Left ventricle myocardium inferior (tissue), 1 donor: ENCODE data around the gene ARSG. TPM values are rescaled to one million over a fixed set of nuclear protein-coding genes. Genes with fewer than 3 reads are reported as not detected.

Experiments used
- DNase-seq: peaks from one replicate; pipeline ENCODE4 v3.0.0-alpha.2; 2020
- H3K27ac ChIP-seq: fragments of 200-600 bp; replicated peaks from 2 replicates; pipeline ENCODE4 v1.8.0; 2021
- H3K27me3 ChIP-seq: fragments of 200-600 bp; 2 replicates; pipeline ENCODE4 v1.8.0; 2021; ENCODE audit warnings: low read depth
- H3K36me3 ChIP-seq: fragments of 200-600 bp; 2 replicates; pipeline ENCODE4 v1.8.0; 2021
- H3K4me1 ChIP-seq: fragments of 200-600 bp; 2 replicates; pipeline ENCODE4 v1.8.0; 2021
- H3K4me3 ChIP-seq: fragments of 200-600 bp; 2 replicates; pipeline ENCODE4 v1.8.0; 2021; ENCODE audit warnings: mild to moderate bottlenecking, moderate library complexity
- H3K9me3 ChIP-seq: fragments of 200-600 bp; replicated peaks from 2 replicates; pipeline ENCODE4 v1.8.0; 2021
- CTCF ChIP-seq: fragments of 200-600 bp; IDR thresholded peaks from 2 replicates; pipeline ENCODE4 v1.8.0; 2021; ENCODE audit warnings: antibody characterized with exemption, mild to moderate bottlenecking, borderline replicate concordance
- intact Hi-C: fragments of 100-400 bp; cut with micrococcal nuclease; formaldehyde crosslinking; loops from one replicate; pipeline ENCODE4 v1.11.0; 2022
- total RNA-seq: library from RNA; stranded (reverse); fragmentation: NEBNext Ultra II Directional; extraction: Animal tissue kit (Norgen Biotek cat#: 25700); gene quantifications from one replicate; pipeline ENCODE4 v1.2.1, GENCODE V29; 2021
- donor health status: DM: no; HTN: yes; CAD: no; lungs with severe emphysema.

Gene ARSG
- total RNA-seq, 1 donor from 2014 or later: 3.7 TPM

GRCh38 chr17:68452724-68453290, 161.5 kb downstream of the ARSG start:
- peaks cover 80% of the 10 kb centered on the region for H3K4me1 ChIP-seq
- H3K27ac ChIP-seq: peak overlapping the region; percentile 98
- DNase-seq: no peak
- TF ChIP-seq CTCF: no peak
- no peak overlapping the region for H3K4me3 ChIP-seq
- peaks cover 53% of the 10 kb centered on the region for H3K36me3 ChIP-seq
- intact Hi-C loops: no loop called here
- H3K9me3 ChIP-seq: no peaks in the 10 kb centered on the region
- no peaks in the 10 kb centered on the region for H3K27me3 ChIP-seq

- H3K27me3 ChIP-seq: no peaks in the 10 kb centered on the region
- no peak for TF ChIP-seq CTCF
- peaks cover 80% of the 10 kb centered on the region for H3K4me1 ChIP-seq
- peak overlapping the region; percentile 98 for H3K27ac ChIP-seq
- DNase-seq: no peak
- no peaks in the 10 kb centered on the region for H3K9me3 ChIP-seq
- intact Hi-C loops: no loop called here
- peaks cover 40% of the 10 kb centered on the region for H3K36me3 ChIP-seq
- peak overlapping the region; percentile 89 for H3K4me3 ChIP-seq
Observed at GRCh38 chr17:68453991-68454665, 162.8 kb downstream of the ARSG start.

DNA sequence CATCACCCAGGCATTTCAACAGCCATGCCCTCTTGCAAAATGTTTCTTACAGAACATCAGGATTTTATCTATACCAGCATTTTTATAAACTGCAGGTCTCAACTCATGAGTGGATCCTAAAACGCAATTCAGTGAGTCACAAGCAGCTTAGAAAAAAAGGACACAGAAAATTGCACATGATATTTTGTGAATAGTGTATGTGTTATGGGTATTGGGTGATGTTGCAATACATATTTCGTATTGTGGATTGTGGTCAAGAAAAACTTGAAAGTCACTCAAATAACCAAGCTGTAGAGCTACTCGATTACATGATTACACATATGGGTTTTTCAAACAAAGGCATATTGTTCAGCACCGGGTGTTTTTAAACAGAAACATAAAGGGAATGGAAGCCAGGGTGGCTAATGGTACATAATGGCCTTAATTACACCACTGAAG, 164.6 kb downstream of the ARSG start:
- intact Hi-C loops: no loop called here
- no peaks in the 10 kb centered on the region for H3K27me3 ChIP-seq
- no peak for DNase-seq
- H3K27ac ChIP-seq: peak overlapping the region; percentile 98
- peak overlapping the region; percentile 89 for H3K4me3 ChIP-seq
- no peaks in the 10 kb centered on the region for H3K9me3 ChIP-seq
- peaks cover 22% of the 10 kb centered on the region for H3K36me3 ChIP-seq
- no peak for TF ChIP-seq CTCF
- peaks cover 87% of the 10 kb centered on the region for H3K4me1 ChIP-seq

GRCh38 chr17:68456339-68457167, 165.3 kb downstream of the ARSG start:
- peak overlapping the region; percentile 89 for H3K4me3 ChIP-seq

More at GRCh38 chr17:68456339-68457167, 165.3 kb downstream of the ARSG start:
- H3K27ac ChIP-seq: peak overlapping the region; percentile 98
- peaks cover 15% of the 10 kb centered on the region for H3K36me3 ChIP-seq
- H3K9me3 ChIP-seq: no peaks in the 10 kb centered on the region
- intact Hi-C loops: no loop called here
- no peak for TF ChIP-seq CTCF
- H3K4me1 ChIP-seq: peaks cover 89% of the 10 kb centered on the region
- peak; percentile 82 for DNase-seq
- no peaks in the 10 kb centered on the region for H3K27me3 ChIP-seq
